B cell (primary cell): ENCODE data around the gene CERS1.

Experiments
- CTCF ChIP-seq: fragments of 200-600 bp; IDR thresholded peaks from one replicate; pipeline ENCODE4 v1.8.0; 2022; ENCODE audit warnings: antibody characterized with exemption, mild to moderate bottlenecking
- EZH2 ChIP-seq: IDR thresholded peaks from 2 replicates; pipeline ENCODE4 v1.6.1; 2012; ENCODE audit warnings: borderline replicate concordance, low read depth, mild to moderate bottlenecking, moderate library complexity, low read length; ENCODE audit not compliant: insufficient read depth, poor library complexity, severe bottlenecking

GRCh38 chr19:18919900-18920214 lies 23.9 kb upstream of the CERS1 start:
- no peak for TF ChIP-seq CTCF
- no peak for TF ChIP-seq EZH2
